Neural crest cell (in vitro differentiated cells): ENCODE measurements around the gene PHIP. TPM values are rescaled to one million over a fixed set of nuclear protein-coding genes. Genes with fewer than 3 reads are reported as not detected.

ENCODE experiments used
- DNase-seq: peaks from one replicate; pipeline ENCODE4 v3.0.0; 2021; ENCODE audit warnings: low read depth, mixed read lengths, low spot score
- H3K27ac Mint-ChIP-seq: one replicate; pipeline ENCODE4 v1.8.0; 2021; ENCODE audit warnings: mild to moderate bottlenecking, mixed read lengths; ENCODE audit not compliant: unreplicated experiment
- H3K27me3 Mint-ChIP-seq: 2 replicates; pipeline ENCODE4 v1.8.0; 2021; ENCODE audit warnings: low read depth, mild to moderate bottlenecking, mixed read lengths
- H3K36me3 Mint-ChIP-seq: 2 replicates; pipeline ENCODE4 v1.8.0; 2021; ENCODE audit warnings: low read depth, mild to moderate bottlenecking, mixed read lengths
- H3K4me1 Mint-ChIP-seq: 2 replicates; pipeline ENCODE4 v1.8.0; 2021; ENCODE audit warnings: mixed read lengths
- H3K4me3 Mint-ChIP-seq: one replicate; pipeline ENCODE4 v1.8.0; 2021; ENCODE audit warnings: mild to moderate bottlenecking, mixed read lengths
- H3K9me3 Mint-ChIP-seq: 2 replicates; pipeline ENCODE4 v1.8.0; 2021; ENCODE audit warnings: mixed read lengths
- CTCF ChIP-seq: fragments of 200-600 bp; sonication (generic); conservative IDR thresholded peaks from 2 replicates; pipeline ENCODE4 v1.5.0; 2021; ENCODE audit warnings: antibody characterized with exemption, mild to moderate bottlenecking
- total RNA-seq: library from RNA; stranded (reverse); gene quantifications from 2 replicates; pipeline ENCODE4 v1.2.1, GENCODE V29; 2021

Gene PHIP
- total RNA-seq, 1 donor from 2014 or later, result 50.0 TPM

GRCh38 chr6:79084693-79085092 is 6.6 kb upstream of the PHIP start:
- H3K9me3 Mint-ChIP-seq, result no peaks in the 10 kb centered on the region
- H3K27ac Mint-ChIP-seq, result no peak overlapping the region
- H3K36me3 Mint-ChIP-seq, result no peaks in the 10 kb centered on the region
- peaks cover 3% of the 10 kb centered on the region for H3K27me3 Mint-ChIP-seq
- no peak overlapping the region for H3K4me3 Mint-ChIP-seq
- TF ChIP-seq CTCF, result no peak
- peaks cover 12% of the 10 kb centered on the region for H3K4me1 Mint-ChIP-seq
- DNase-seq, result no peak

- TF ChIP-seq CTCF, result no peak
- Mint-ChIP-seq H3K27ac (no peak overlapping the region), H3K4me1 (peaks cover 25% of the 10 kb centered on the region), H3K27me3 (peaks cover 5% of the 10 kb centered on the region), H3K36me3 (no peaks in the 10 kb centered on the region), H3K4me3 (peak overlapping the region; percentile 3), H3K9me3 (no peaks in the 10 kb centered on the region)
- no peak for DNase-seq
These were observed 4.2 kb upstream of the PHIP start for GRCh38 chr6:79082304-79082703.

- H3K36me3 Mint-ChIP-seq, result no peaks in the 10 kb centered on the region
- H3K9me3 Mint-ChIP-seq, result no peaks in the 10 kb centered on the region
- no peak for TF ChIP-seq CTCF
- peaks cover 25% of the 10 kb centered on the region for H3K4me1 Mint-ChIP-seq
- H3K27me3 Mint-ChIP-seq, result peaks cover 5% of the 10 kb centered on the region
- H3K27ac Mint-ChIP-seq, result no peak overlapping the region
- peak overlapping the region; percentile 48 for H3K4me3 Mint-ChIP-seq
- DNase-seq, result no peak
These were observed 3.6 kb upstream of the PHIP start for GRCh38 chr6:79081663-79082062.

GRCh38 chr6:79079561-79080041 is 1.5 kb upstream of the PHIP start:
- Mint-ChIP-seq H3K27me3 (peaks cover 5% of the 10 kb centered on the region), H3K4me1 (peaks cover 44% of the 10 kb centered on the region), H3K36me3 (no peaks in the 10 kb centered on the region), H3K9me3 (no peaks in the 10 kb centered on the region), H3K27ac (peak overlapping the region; percentile 63), H3K4me3 (peak overlapping the region; percentile 98)
- no peak for DNase-seq
- TF ChIP-seq CTCF, result no peak

GRCh38 chr6:79077715-79078074 is 359 bp downstream of the PHIP start:
- peaks cover 2% of the 10 kb centered on the region for H3K36me3 Mint-ChIP-seq

More at GRCh38 chr6:79077715-79078074, 359 bp downstream of the PHIP start:
- Mint-ChIP-seq H3K27me3 (peaks cover 5% of the 10 kb centered on the region), H3K9me3 (no peaks in the 10 kb centered on the region), H3K27ac (peak overlapping the region; percentile 99), H3K4me1 (peaks cover 58% of the 10 kb centered on the region), H3K4me3 (peak overlapping the region; percentile 98)
- TF ChIP-seq CTCF, result no peak
- no peak for DNase-seq
